ENCODE data around the gene KRT6A. TPM values are rescaled to one million over a fixed set of nuclear protein-coding genes. Genes with fewer than 3 reads are reported as not detected.
"Not testable (repeated sequence)": the region's sequence is repeated elsewhere in the genome, so short reads cannot be mapped to it uniquely, and the experiment has no call there.

KRT6A gene
- total RNA-seq, 1 donor from 2014 or later: 0.27 TPM

- intact Hi-C loops (cut with micrococcal nuclease): no loop called here
- no peak for ATAC-seq
- no peak for DNase-seq
Measured at GRCh38 chr12:52486166-52487105, 6.6 kb downstream of the KRT6A start.

GRCh38 chr12:52480073-52480472, 13.0 kb downstream of the KRT6A start:
- ATAC-seq: no peak
- intact Hi-C loops (cut with micrococcal nuclease): no loop called here

GRCh38 chr12:52477651-52478050, 15.4 kb downstream of the KRT6A start:
- DNase-seq: no peak
- intact Hi-C loops (cut with micrococcal nuclease): no loop called here

More at GRCh38 chr12:52480073-52480472, 13.0 kb downstream of the KRT6A start:
- DNase-seq: no peak

GRCh38 chr12:52474212-52474611, 18.8 kb downstream of the KRT6A start:
- DNase-seq: no peak
- ATAC-seq: no peak
- intact Hi-C loops (cut with micrococcal nuclease): no loop called here

More at GRCh38 chr12:52477651-52478050, 15.4 kb downstream of the KRT6A start:
- no peak for ATAC-seq

- DNase-seq (no peak), ATAC-seq (no peak)
- intact Hi-C loops (cut with micrococcal nuclease): no loop called here
Measured at GRCh38 chr12:52473768-52474167, 19.3 kb downstream of the KRT6A start, which contains the start of gene KRT6C. TSS of gene KRT6C (minus strand) at chr12:52473805. CDS start at chr12:52473737, 68 bp downstream.

GRCh38 chr12:52469853-52470252, 23.2 kb downstream of the KRT6A start:
- ATAC-seq: no peak
- no peak for DNase-seq
- intact Hi-C loops (cut with micrococcal nuclease): no loop called here

- DNase-seq (no peak), ATAC-seq (no peak)
- intact Hi-C loops (cut with micrococcal nuclease): no loop called here
Measured at GRCh38 chr12:52464897-52465296, 28.2 kb downstream of the KRT6A start.

- ATAC-seq (peak; percentile 17), DNase-seq (peak; percentile 68)
- intact Hi-C loops (cut with micrococcal nuclease): no loop called here
Measured at GRCh38 chr12:52461693-52462092, 31.4 kb downstream of the KRT6A start.

- intact Hi-C loops (cut with micrococcal nuclease): no loop called here
- no peak for DNase-seq
- no peak for ATAC-seq
Measured at GRCh38 chr12:52458861-52459260, 34.2 kb downstream of the KRT6A start.

- no peak for DNase-seq
- intact Hi-C loops (cut with micrococcal nuclease): no loop called here
- no peak for ATAC-seq
Measured at GRCh38 chr12:52455821-52456220, 37.2 kb downstream of the KRT6A start.

- ATAC-seq (no peak), DNase-seq (no peak)
- intact Hi-C loops (cut with micrococcal nuclease): no loop called here
Measured at GRCh38 chr12:52454411-52455201, 38.5 kb downstream of the KRT6A start.

GRCh38 chr12:52452101-52452500, 41.0 kb downstream of the KRT6A start, which contains the start of gene KRT6B:
TSS of gene KRT6B (minus strand) at chr12:52452146. CDS start at chr12:52452078, 68 bp downstream.
- intact Hi-C loops (cut with micrococcal nuclease): no loop called here
- no peak for DNase-seq
- ATAC-seq: no peak

- ATAC-seq: no peak
- intact Hi-C loops (cut with micrococcal nuclease): no loop called here
- no peak for DNase-seq
Measured at GRCh38 chr12:52448228-52448627, 44.8 kb downstream of the KRT6A start.

GRCh38 chr12:52447196-52447595, 45.9 kb downstream of the KRT6A start:
- DNase-seq; intact Hi-C loops (cut with micrococcal nuclease); ATAC-seq: not testable (repeated sequence)

GRCh38 chr12:52446367-52447045, 46.6 kb downstream of the KRT6A start:
- ATAC-seq: no peak
- intact Hi-C loops (cut with micrococcal nuclease): no loop called here

GRCh38 chr12:52445876-52446275, 47.2 kb downstream of the KRT6A start:
- ATAC-seq (no peak), DNase-seq (no peak)
- intact Hi-C loops (cut with micrococcal nuclease): no loop called here

More at GRCh38 chr12:52446367-52447045, 46.6 kb downstream of the KRT6A start:
- DNase-seq: no peak

GRCh38 chr12:52444647-52445595, 48.1 kb downstream of the KRT6A start:
- intact Hi-C loops (cut with micrococcal nuclease): no loop called here

GRCh38 chr12:52443966-52444365, 49.1 kb downstream of the KRT6A start:
- ATAC-seq (no peak), DNase-seq (no peak)
- intact Hi-C loops (cut with micrococcal nuclease): no loop called here

More at GRCh38 chr12:52444647-52445595, 48.1 kb downstream of the KRT6A start:
- ATAC-seq (no peak), DNase-seq (no peak)
